H1 (cell line): Measurements from ENCODE around the gene PRXL2B. TPM values are rescaled to one million over a fixed set of nuclear protein-coding genes. Genes with fewer than 3 reads are reported as not detected.
"Not testable (repeated sequence)": the region's sequence is repeated elsewhere in the genome, so short reads cannot be mapped to it uniquely, and the experiment has no call there.

Experiments
- CTCF ChIA-PET: fragments of 300-600 bp; sonication (Branson Sonifier 250); formaldehyde crosslinking; loops from one replicate; lab custom pipeline; 2021; ENCODE audit not compliant: partially characterized antibody; lab: Charles Lee
- POLR2A ChIA-PET: fragments of 300-600 bp; sonication (Branson Sonifier 250); formaldehyde crosslinking; loops from one replicate; lab custom pipeline; 2021; ENCODE audit warnings: inconsistent platforms; ENCODE audit not compliant: partially characterized antibody; lab: Charles Lee
- DNase-seq, 2 experiments: peaks; one replicate each; pipeline versions ENCODE4 v3.0.0 to v3.0.0-alpha.2; 2010 to 2022; ENCODE audit warnings: low spot score in 2 of 2, low read depth in 1 of 2, mixed read lengths in 1 of 2
- FAIRE-seq: peaks from 2 replicates; lab custom pipeline; 2011; peaks lifted over from hg19 to GRCh38; lab: Jason Lieb, UNC
- H2AFZ ChIP-seq: 2 replicates; pipeline ENCODE4 v1.8.1; 2012; ENCODE audit warnings: low read length, inconsistent platforms
- H2AK5ac ChIP-seq: 2 replicates; pipeline ENCODE4 v1.6.1; 2013; ENCODE audit warnings: low read depth, low read length
- H2BK120ac ChIP-seq: replicated peaks from 2 replicates; pipeline ENCODE3; 2013; ENCODE audit warnings: low read depth, low read length, inconsistent platforms
- H2BK12ac ChIP-seq: 2 replicates; pipeline ENCODE4 v1.6.1; 2013; ENCODE audit warnings: low read depth, low read length
- H2BK15ac ChIP-seq: 2 replicates; pipeline ENCODE4 v1.6.1; 2013; ENCODE audit warnings: low read length
- H2BK20ac ChIP-seq: 2 replicates; pipeline ENCODE4 v1.6.1; 2013; ENCODE audit warnings: low read length
- H2BK5ac ChIP-seq: 2 replicates; pipeline ENCODE4 v1.6.1; 2013; ENCODE audit warnings: low read depth, low read length
- H3K14ac ChIP-seq: 2 replicates; pipeline ENCODE4 v1.6.1; 2013; ENCODE audit warnings: inconsistent platforms; ENCODE audit not compliant: insufficient read length
- H3K18ac ChIP-seq: 2 replicates; pipeline ENCODE4 v1.6.1; 2013; ENCODE audit warnings: low read length; ENCODE audit errors: extremely low read depth
- H3K23ac ChIP-seq: 2 replicates; pipeline ENCODE4 v1.6.1; 2013; ENCODE audit warnings: inconsistent platforms; ENCODE audit not compliant: insufficient read length
- H3K23me2 ChIP-seq: 2 replicates; pipeline ENCODE4 v1.6.1; 2013; ENCODE audit warnings: low read depth, low read length
- H3K27ac ChIP-seq: 2 replicates; pipeline ENCODE4 v1.6.1; 2011; ENCODE audit warnings: low read depth, low read length, inconsistent platforms
- H3K27me3 ChIP-seq, 4 experiments: replicated peaks in 1 of 4; 1 replicate in 1 of 4; 2 replicates in 3 of 4; pipeline versions ENCODE4 v1.6.1 to v1.8.1; 2011 to 2013; ENCODE audit warnings: low read length in 3 of 4, mild to moderate bottlenecking in 3 of 4, inconsistent platforms in 2 of 4, mixed read lengths in 2 of 4, moderate library complexity in 1 of 4; ENCODE audit not compliant: control insufficient read depth in 3 of 4, insufficient read depth in 3 of 4; ENCODE audit errors: extremely low read depth in 1 of 4
- H3K36me3 ChIP-seq, 4 experiments: 2 replicates each; pipeline versions ENCODE4 v1.6.1 to v1.8.1; 2011 to 2013; ENCODE audit warnings: mild to moderate bottlenecking in 4 of 4, low read length in 3 of 4, moderate library complexity in 2 of 4, control low read depth in 1 of 4, inconsistent platforms in 1 of 4; ENCODE audit not compliant: insufficient read depth in 4 of 4, control insufficient read depth in 2 of 4
- H3K4ac ChIP-seq: replicated peaks from 2 replicates; pipeline ENCODE3; 2013; ENCODE audit warnings: low read length, low read depth, mixed read lengths, inconsistent platforms; ENCODE audit not compliant: insufficient read length
- H3K4me1 ChIP-seq, 4 experiments: replicated peaks in 1 of 4; 1 replicate in 1 of 4; 2 replicates in 3 of 4; pipeline versions ENCODE4 v1.6.1 to v1.8.1; 2011 to 2013; ENCODE audit warnings: low read length in 3 of 4, inconsistent platforms in 2 of 4, mixed read lengths in 1 of 4; ENCODE audit not compliant: insufficient read depth in 4 of 4, control insufficient read depth in 3 of 4
- H3K4me2 ChIP-seq, 2 experiments: 2 replicates each; pipeline versions ENCODE4 v1.6.1 to v1.8.1; 2011 to 2013; ENCODE audit warnings: low read depth in 2 of 2, low read length in 2 of 2, control low read depth in 1 of 2, inconsistent platforms in 1 of 2, mild to moderate bottlenecking in 1 of 2; ENCODE audit not compliant: insufficient read depth in 1 of 2
- H3K4me3 ChIP-seq, 4 experiments: fragments of 200-600, 300-600 bp in 1 of 4; sonication (generic), shearing (Covaris generic), sonication (Bioruptor Twin) in 1 of 4; 2 replicates each; pipeline versions ENCODE4 v1.5.1 to v1.8.1; 2011 to 2016; ENCODE audit warnings: low read length in 4 of 4, low read depth in 3 of 4, control low read depth in 2 of 4, inconsistent platforms in 2 of 4, mild to moderate bottlenecking in 2 of 4, mixed read lengths in 1 of 4, moderate library complexity in 1 of 4; ENCODE audit not compliant: insufficient read depth in 2 of 4; ENCODE audit errors: extremely low read depth in 1 of 4
- H3K56ac ChIP-seq: replicated peaks from 2 replicates; pipeline ENCODE3; 2013; ENCODE audit warnings: low read depth, mild to moderate bottlenecking, mixed read lengths, low read length, inconsistent platforms; ENCODE audit not compliant: insufficient read length
- H3K79me1 ChIP-seq: 2 replicates; pipeline ENCODE4 v1.6.1; 2013; ENCODE audit warnings: low read depth, low read length, control low read depth
- H3K79me2 ChIP-seq, 2 experiments: 2 replicates each; pipeline versions ENCODE4 v1.6.1 to v1.8.1; 2012 to 2013; ENCODE audit warnings: low read length in 2 of 2, mild to moderate bottlenecking in 2 of 2, inconsistent platforms in 1 of 2; ENCODE audit not compliant: insufficient read depth in 2 of 2, control insufficient read depth in 1 of 2
- H3K9ac ChIP-seq, 4 experiments: replicated peaks in 1 of 4; 1 replicate in 1 of 4; 2 replicates in 3 of 4; pipeline versions ENCODE4 v1.6.1 to v1.8.1; 2011 to 2013; ENCODE audit warnings: low read depth in 3 of 4, low read length in 3 of 4, control low read depth in 2 of 4, mild to moderate bottlenecking in 2 of 4, moderate library complexity in 2 of 4, inconsistent platforms in 1 of 4; ENCODE audit errors: extremely low read depth in 1 of 4
- H3K9me3 ChIP-seq, 2 experiments: 2 replicates each; pipeline versions ENCODE4 v1.6.1 to v1.8.1; 2012 to 2013; ENCODE audit warnings: mild to moderate bottlenecking in 2 of 2, moderate library complexity in 2 of 2, control low read depth in 1 of 2, inconsistent platforms in 1 of 2, low read depth in 1 of 2, low read length in 1 of 2, mixed read lengths in 1 of 2; ENCODE audit not compliant: insufficient read depth in 2 of 2
- H4K20me1 ChIP-seq, 2 experiments: replicated peaks in 1 of 2; 2 replicates each; pipeline versions ENCODE3 to v1.8.1; 2011 to 2013; ENCODE audit warnings: inconsistent platforms in 2 of 2, low read length in 2 of 2, mild to moderate bottlenecking in 1 of 2; ENCODE audit not compliant: insufficient read depth in 2 of 2, control insufficient read depth in 1 of 2
- H4K5ac ChIP-seq: 2 replicates; pipeline ENCODE4 v1.6.1; 2013; ENCODE audit warnings: low read length, low read depth, mixed read lengths, inconsistent platforms; ENCODE audit not compliant: insufficient read length
- H4K8ac ChIP-seq: 2 replicates; pipeline ENCODE4 v1.8.0; 2013; ENCODE audit warnings: mild to moderate bottlenecking, moderate library complexity, low read length, inconsistent platforms; ENCODE audit not compliant: insufficient read depth; ENCODE audit errors: extremely low read depth
- H4K91ac ChIP-seq: replicated peaks from 2 replicates; pipeline ENCODE3; 2013; ENCODE audit warnings: low read length, mixed read lengths, inconsistent platforms; ENCODE audit not compliant: insufficient read length
- WGBS, 2 experiments: shearing (Covaris generic) in 1 of 2; methylation state at CpG; one replicate each; pipeline versions ENCODE4 v1.1.6 to v1.1.7; 2013 to 2015; ENCODE audit warnings: low lambda C conversion rate in 2 of 2, mixed read lengths in 2 of 2, inconsistent platforms in 1 of 2, low coverage in 1 of 2, missing lambda C conversion rate in 1 of 2; ENCODE audit not compliant: insufficient replicate concordance in 2 of 2, insufficient coverage in 1 of 2, insufficient read length in 1 of 2; ENCODE audit errors: extremely low coverage in 1 of 2, missing lambda C conversion rate in 1 of 2; 5-methylcytosine and 5-hydroxymethylcytosine counted together
- polyA plus RNA-seq, 7 experiments: library from polyadenylated mRNA; depleted of rRNA in 3 of 7; stranded (reverse) in 5 of 7; unstranded in 2 of 7; fragments of >200 nt in 5 of 7; fragments of 200-250 nt in 2 of 7; gene quantifications; 1 replicate in 5 of 7; 2 replicates in 1 of 7; 4 replicates in 1 of 7; pipeline versions ENCODE4 v1.2.1 to v1.2.3, GENCODE V29; 2011 to 2013; ENCODE audit warnings: missing spikeins in 2 of 7, mixed read lengths in 2 of 7
- total RNA-seq: library from RNA; stranded (reverse); fragmentation: NEBNext Ultra II Directional; extraction: Animal tissue kit (Norgen Biotek cat#: 25700); gene quantifications from 2 replicates; pipeline ENCODE4 v1.2.1, GENCODE V29; 2021

PRXL2B gene
- total and polyA plus RNA-seq, 2 of the 8 experiments (the other 6 are each of a cell fraction or from before 2014, with no cell fraction given), result 35.3 to 46.0 TPM

DNA sequence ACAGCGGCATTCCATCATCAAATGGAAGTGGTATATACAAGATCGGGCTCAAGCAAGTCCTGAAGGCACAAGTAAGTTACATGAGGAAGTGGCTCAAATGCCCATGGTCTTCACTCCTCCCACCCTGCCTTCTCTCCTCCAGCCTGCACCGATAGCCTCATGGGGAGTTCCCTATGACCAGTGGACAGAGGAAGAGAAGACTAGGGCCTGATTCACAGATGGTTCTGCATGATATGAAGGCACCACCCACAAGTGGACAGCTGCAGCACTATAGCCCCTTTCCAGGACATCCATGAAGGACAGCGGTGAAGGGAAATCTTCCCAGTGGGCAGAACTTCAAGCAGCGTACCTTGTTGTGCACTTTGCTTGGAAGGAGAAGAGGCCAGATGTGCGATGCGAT lies 39.2 kb downstream of the PRXL2B start:
- H3K36me3 ChIP-seq, FAIRE-seq, H3K79me1 ChIP-seq, H2BK15ac ChIP-seq, DNase-seq, H3K18ac ChIP-seq, POLR2A ChIA-PET, H3K4me1 ChIP-seq, H3K79me2 ChIP-seq, H3K4me3 ChIP-seq, H4K91ac ChIP-seq, H2BK12ac ChIP-seq, H3K4ac ChIP-seq, H2BK5ac ChIP-seq, H3K4me2 ChIP-seq, H4K8ac ChIP-seq, H3K56ac ChIP-seq, CTCF ChIA-PET, H2AK5ac ChIP-seq, H3K14ac ChIP-seq, H3K23ac ChIP-seq, H2BK120ac ChIP-seq, H2AFZ ChIP-seq, H3K27ac ChIP-seq, H4K5ac ChIP-seq, H3K9me3 ChIP-seq, H4K20me1 ChIP-seq, H2BK20ac ChIP-seq, H3K9ac ChIP-seq, H3K23me2 ChIP-seq: not testable (repeated sequence)
- peaks cover 22 to 49% (median 36%) of the 10 kb centered on the region in 4 experiments for H3K27me3 ChIP-seq
- 66% methylated on average over 7 of the region's 7 CpGs; no CpG with 5 or more reads in 1 of the 2 experiments for WGBS, 2 experiments
